B cell (primary cell): ENCODE data around the gene PRSS8. TPM values are rescaled to one million over a fixed set of nuclear protein-coding genes. Genes with fewer than 3 reads are reported as not detected.
"Not testable (repeated sequence)": the region's sequence is repeated elsewhere in the genome, so short reads cannot be mapped to it uniquely, and the experiment has no call there.

Experiments
- ATAC-seq: fragments of 200-7000 bp; cut with Tn5 transposase; one replicate; pipeline ENCODE4 v1.10.0; 2021; ENCODE audit warnings: low read depth, mild to moderate bottlenecking, moderate number of reproducible peaks, moderate library complexity
- CTCF ChIA-PET: fragments of 350-600 bp; sonication (Branson Sonifier 250); formaldehyde crosslinking; loops from one replicate; lab custom pipeline; 2021; ENCODE audit warnings: antibody characterized with exemption, inconsistent platforms; lab: Charles Lee
- POLR2A ChIA-PET: fragments of 350-600 bp; sonication (Branson Sonifier 250); formaldehyde crosslinking; loops from one replicate; lab custom pipeline; 2021; ENCODE audit warnings: antibody characterized with exemption; lab: Charles Lee
- DNase-seq: peaks from one replicate; pipeline ENCODE4 v3.0.0; 2013
- H2AFZ ChIP-seq: 2 replicates; pipeline ENCODE4 v1.6.1; 2012; ENCODE audit warnings: mild to moderate bottlenecking, low read depth, low read length; ENCODE audit not compliant: insufficient read depth, poor library complexity, severe bottlenecking
- H3K27ac ChIP-seq, 2 donors: 1 replicate in 1 of 2; 2 replicates in 1 of 2; pipeline ENCODE4 v1.5.1; 2012 to 2013; ENCODE audit warnings: low read length in 2 of 2, mild to moderate bottlenecking in 2 of 2, moderate library complexity in 1 of 2
- H3K27me3 ChIP-seq, 4 experiments: fragments of 200-600 bp in 1 of 4; sonication (generic) in 1 of 4; replicated peaks in 1 of 4; 1 replicate in 2 of 4; 2 replicates in 2 of 4; pipeline versions ENCODE4 v1.6.1 to v1.7.0; 2013 to 2016; ENCODE audit warnings: low read length in 3 of 4, mild to moderate bottlenecking in 2 of 4, mixed read lengths in 1 of 4, moderate library complexity in 1 of 4; ENCODE audit not compliant: insufficient read depth in 4 of 4, control insufficient read depth in 3 of 4; ENCODE audit errors: control extremely low read depth in 1 of 4
- H3K36me3 ChIP-seq, 2 experiments: replicated peaks in 1 of 2; 1 replicate in 1 of 2; 2 replicates in 1 of 2; pipeline versions ENCODE4 v1.6.1 to v1.7.1; 2013; ENCODE audit warnings: low read length in 1 of 2; ENCODE audit not compliant: insufficient read depth in 2 of 2, control insufficient read depth in 1 of 2; ENCODE audit errors: control extremely low read depth in 1 of 2, extremely low read depth in 1 of 2
- H3K4me1 ChIP-seq, 2 donors: fragments of 200-600 bp in 1 of 2; sonication (generic) in 1 of 2; 1 replicate in 1 of 2; 2 replicates in 1 of 2; pipeline versions ENCODE4 v1.5.1 to v1.6.1; 2013 to 2017; ENCODE audit warnings: low read length in 2 of 2; ENCODE audit not compliant: control insufficient read depth in 2 of 2, insufficient read depth in 2 of 2
- H3K4me2 ChIP-seq: replicated peaks from 2 replicates; pipeline ENCODE3; 2012; ENCODE audit warnings: mild to moderate bottlenecking, low read depth, low read length; ENCODE audit not compliant: poor library complexity, severe bottlenecking
- H3K4me3 ChIP-seq, 5 experiments: fragments of 200-600 bp in 1 of 5; sonication (generic) in 1 of 5; 1 replicate in 3 of 5; 2 replicates in 2 of 5; pipeline versions ENCODE4 v1.5.1 to v1.7.0; 2011 to 2016; ENCODE audit warnings: low read length in 4 of 5, mild to moderate bottlenecking in 4 of 5, low read depth in 2 of 5, control low read depth in 1 of 5, moderate library complexity in 1 of 5; ENCODE audit not compliant: insufficient read depth in 1 of 5; ENCODE audit errors: control extremely low read depth in 1 of 5, extremely low read depth in 1 of 5
- H3K79me2 ChIP-seq: fragments of 200-600 bp; sonication (generic); one replicate; pipeline ENCODE4 v1.6.0; 2016; ENCODE audit warnings: low read length; ENCODE audit not compliant: control insufficient read depth, insufficient read depth
- H3K9ac ChIP-seq: fragments of 200-600 bp; sonication (generic); 2 replicates; pipeline ENCODE4 v1.6.1; 2017; ENCODE audit warnings: mild to moderate bottlenecking, low read length, moderate library complexity
- H3K9me3 ChIP-seq, 3 donors: one replicate each; pipeline versions ENCODE4 v1.6.1 to v1.7.1; 2013; ENCODE audit warnings: low read length in 2 of 3; ENCODE audit not compliant: control insufficient read depth in 2 of 3, insufficient read depth in 1 of 3; ENCODE audit errors: control extremely low read depth in 1 of 3
- H4K20me1 ChIP-seq: 2 replicates; pipeline ENCODE4 v1.6.0; 2012; ENCODE audit warnings: mild to moderate bottlenecking, low read length; ENCODE audit not compliant: insufficient read depth, control insufficient read depth, poor library complexity, severe bottlenecking
- H3K27ac Mint-ChIP-seq: one replicate; pipeline ENCODE4 v1.8.0; 2021; ENCODE audit warnings: mixed read lengths
- H3K27me3 Mint-ChIP-seq: one replicate; pipeline ENCODE4 v1.8.0; 2021; ENCODE audit warnings: mixed read lengths
- H3K4me1 Mint-ChIP-seq: one replicate; pipeline ENCODE4 v1.8.0; 2021; ENCODE audit warnings: mixed read lengths
- H3K4me3 Mint-ChIP-seq: one replicate; pipeline ENCODE4 v1.8.0; 2021; ENCODE audit warnings: mixed read lengths
- H3K9me3 Mint-ChIP-seq: one replicate; pipeline ENCODE4 v1.8.0; 2022; ENCODE audit warnings: mixed read lengths; ENCODE audit not compliant: insufficient read depth
- EZH2 ChIP-seq: IDR thresholded peaks from 2 replicates; pipeline ENCODE4 v1.6.1; 2012; ENCODE audit warnings: borderline replicate concordance, low read depth, mild to moderate bottlenecking, moderate library complexity, low read length; ENCODE audit not compliant: insufficient read depth, poor library complexity, severe bottlenecking
- WGBS: methylation state at CpG from one replicate; pipeline ENCODE4 v1.1.5; 2013; ENCODE audit warnings: missing lambda C conversion rate; ENCODE audit not compliant: insufficient coverage; 5-methylcytosine and 5-hydroxymethylcytosine counted together
- intact Hi-C: fragments of 100-400 bp; cut with micrococcal nuclease; formaldehyde crosslinking; loops from one replicate; pipeline ENCODE4 v1.10.0; 2022
- polyA plus RNA-seq: library from polyadenylated mRNA; depleted of rRNA; stranded (reverse); fragments of >200 nt; gene quantifications from 2 replicates; pipeline ENCODE4 v1.2.3, GENCODE V29; 2012
- total RNA-seq, 2 donors: library from RNA; stranded (reverse); fragments of 120-200 nt in 1 of 2; gene quantifications; 1 replicate in 1 of 2; 2 replicates in 1 of 2; pipeline versions ENCODE4 v1.2.3 to v1.2.4, GENCODE V29; 2013 to 2022
- TF ChIP-seq, protein P1 (sequence below): fragments of 200-600 bp; IDR thresholded peaks from one replicate; pipeline ENCODE4 v1.8.0; 2022; ENCODE audit warnings: antibody characterized with exemption, mild to moderate bottlenecking

Gene PRSS8
- total and polyA plus RNA-seq, 2 donors (not counting 1 experiment from before 2014, with no cell fraction given): not detected

DNA sequence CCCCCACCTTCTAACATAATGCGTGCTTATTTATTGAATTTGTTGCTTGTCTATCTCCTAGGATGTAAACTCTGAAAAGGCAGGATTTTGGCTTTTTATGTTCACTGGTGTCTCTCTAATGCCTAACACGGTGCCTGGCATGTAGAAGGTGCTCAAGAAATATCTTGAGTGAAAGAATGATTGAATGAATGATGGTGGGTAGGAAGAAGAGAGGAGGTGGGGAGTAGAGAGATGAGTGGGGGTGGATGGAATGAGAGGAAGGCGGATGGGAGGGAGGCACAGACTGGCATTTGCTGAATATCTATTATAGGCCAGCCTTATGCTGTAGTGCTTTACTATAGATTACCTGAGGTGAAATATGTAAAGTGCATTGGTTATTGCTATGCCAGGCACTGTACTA lies 12.0 kb upstream of the PRSS8 start:
- Mint-ChIP-seq H3K4me1 (peaks cover 5% of the 10 kb centered on the region), H3K27ac (no peak overlapping the region), H3K9me3 (no peaks in the 10 kb centered on the region), H3K27me3 (peaks cover 13% of the 10 kb centered on the region), H3K4me3 (no peak overlapping the region)
- intact Hi-C loops: no loop called here
- no peaks in the 10 kb centered on the region for H3K79me2 ChIP-seq
- H3K9me3 ChIP-seq: no peaks in the 10 kb centered on the region
- no peaks in the 10 kb centered on the region for H3K36me3 ChIP-seq
- H3K27me3 ChIP-seq: peaks cover 0 to 3% (median 0%) of the 10 kb centered on the region in 4 experiments
- POLR2A ChIA-PET: no interaction called here
- H3K9ac ChIP-seq: no peak overlapping the region
- H3K4me1 ChIP-seq: peaks cover 6 to 8% of the 10 kb centered on the region in 2 donors
- WGBS: 84% methylated on average over 2 of the region's 3 CpGs
- ATAC-seq (no peak), DNase-seq (no peak)
- no peak for TF ChIP-seq EZH2
- TF ChIP-seq, protein P1, sequence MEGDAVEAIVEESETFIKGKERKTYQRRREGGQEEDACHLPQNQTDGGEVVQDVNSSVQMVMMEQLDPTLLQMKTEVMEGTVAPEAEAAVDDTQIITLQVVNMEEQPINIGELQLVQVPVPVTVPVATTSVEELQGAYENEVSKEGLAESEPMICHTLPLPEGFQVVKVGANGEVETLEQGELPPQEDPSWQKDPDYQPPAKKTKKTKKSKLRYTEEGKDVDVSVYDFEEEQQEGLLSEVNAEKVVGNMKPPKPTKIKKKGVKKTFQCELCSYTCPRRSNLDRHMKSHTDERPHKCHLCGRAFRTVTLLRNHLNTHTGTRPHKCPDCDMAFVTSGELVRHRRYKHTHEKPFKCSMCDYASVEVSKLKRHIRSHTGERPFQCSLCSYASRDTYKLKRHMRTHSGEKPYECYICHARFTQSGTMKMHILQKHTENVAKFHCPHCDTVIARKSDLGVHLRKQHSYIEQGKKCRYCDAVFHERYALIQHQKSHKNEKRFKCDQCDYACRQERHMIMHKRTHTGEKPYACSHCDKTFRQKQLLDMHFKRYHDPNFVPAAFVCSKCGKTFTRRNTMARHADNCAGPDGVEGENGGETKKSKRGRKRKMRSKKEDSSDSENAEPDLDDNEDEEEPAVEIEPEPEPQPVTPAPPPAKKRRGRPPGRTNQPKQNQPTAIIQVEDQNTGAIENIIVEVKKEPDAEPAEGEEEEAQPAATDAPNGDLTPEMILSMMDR: no peak
- no peak overlapping the region for H3K4me3 ChIP-seq
- no peak overlapping the region for H3K27ac ChIP-seq
- no peak overlapping the region for H3K4me2 ChIP-seq
- CTCF ChIA-PET: no interaction called here
- no peak overlapping the region for H2AFZ ChIP-seq
- H4K20me1 ChIP-seq: no peaks in the 10 kb centered on the region

DNA sequence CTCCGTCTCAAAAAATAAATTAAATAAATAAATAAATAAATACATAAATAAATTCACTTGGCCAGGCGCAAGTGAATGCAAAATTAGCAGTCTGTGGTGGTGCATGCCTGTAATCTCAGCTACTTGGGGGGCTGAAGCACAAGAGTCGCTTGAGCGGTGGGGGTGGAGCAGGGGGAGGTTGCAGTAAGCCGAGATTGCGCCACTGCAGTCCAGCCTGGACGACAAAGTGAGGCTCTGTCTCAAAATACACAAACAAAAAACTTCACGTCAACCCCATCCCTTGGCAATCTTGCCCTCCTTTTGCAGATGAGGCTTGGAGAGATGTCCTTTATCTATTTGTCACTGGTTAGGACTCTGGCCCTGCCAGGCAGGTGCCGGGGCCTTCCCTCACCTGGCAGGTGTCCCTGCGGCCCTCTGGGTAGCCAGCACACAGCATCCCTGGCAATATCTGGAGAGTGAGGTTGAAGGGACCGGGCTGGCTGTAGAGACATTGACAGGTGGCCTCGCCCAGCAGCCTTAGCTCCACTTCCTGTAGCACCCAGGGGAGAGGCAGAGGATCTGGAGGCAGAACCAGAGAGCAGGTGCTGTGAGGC lies 10.0 kb upstream of the PRSS8 start:
- Histone ChIP-seq H3K4me3 (no peak overlapping the region), H3K4me2 (no peak overlapping the region), H3K27me3 (peaks cover 0 to 3% (median 0%) of the 10 kb centered on the region in 4 experiments), H3K9ac (no peak overlapping the region), H3K9me3 (no peaks in the 10 kb centered on the region), H3K36me3 (no peaks in the 10 kb centered on the region), H4K20me1 (no peaks in the 10 kb centered on the region), H3K27ac (no peak overlapping the region), H2AFZ (no peak overlapping the region), H3K4me1 (peaks cover 6 to 13% of the 10 kb centered on the region in 2 donors), H3K79me2 (no peaks in the 10 kb centered on the region)
- CTCF ChIA-PET: interaction anchor here (0.7 to 5.9 kb wide), 3 partner anchors 14 to 188 kb away, joined by 3 to 34 read pairs (median 5); no protein-coding TSS in a partner anchor
- POLR2A ChIA-PET: interaction anchor here (0.7 kb wide), 1 partner anchor 15 kb away, joined by 3 read pairs; no protein-coding TSS in a partner anchor
- ATAC-seq: no peak
- Mint-ChIP-seq H3K27me3 (peaks cover 13% of the 10 kb centered on the region), H3K9me3 (no peaks in the 10 kb centered on the region), H3K27ac (no peak overlapping the region), H3K4me1 (peaks cover 9% of the 10 kb centered on the region), H3K4me3 (no peak overlapping the region)
- DNase-seq: no peak
- intact Hi-C loops: no loop called here
- WGBS: 89% methylated on average over 6 of the region's 12 CpGs
- no peak for TF ChIP-seq EZH2
- TF ChIP-seq, protein P1: no peak

DNA sequence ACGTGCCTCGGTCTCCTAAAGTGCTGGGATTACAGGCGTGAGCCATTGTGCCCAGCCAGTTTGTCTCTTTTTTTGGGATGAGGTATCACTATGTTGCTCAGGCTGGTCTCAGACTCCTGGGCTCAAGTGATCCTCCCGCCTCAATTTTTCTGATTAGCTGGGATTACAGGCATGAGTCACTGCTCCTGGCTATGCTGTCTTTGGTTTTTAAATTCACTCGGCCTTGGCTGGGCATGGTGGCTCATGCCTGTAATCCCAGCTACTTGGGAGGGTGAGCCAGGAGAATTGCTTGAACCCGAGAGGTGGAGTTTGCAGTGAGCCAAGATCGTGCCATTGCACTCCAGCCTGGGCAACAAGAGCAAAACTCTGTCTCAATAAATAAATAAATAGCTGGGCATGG lies 8.9 kb upstream of the PRSS8 start:
- H3K36me3 ChIP-seq, H2AFZ ChIP-seq, H3K4me2 ChIP-seq, H3K9me3 ChIP-seq, DNase-seq, H4K20me1 ChIP-seq, H3K79me2 ChIP-seq, H3K27ac ChIP-seq, H3K4me3 ChIP-seq, H3K27ac Mint-ChIP-seq, H3K9ac ChIP-seq, H3K27me3 ChIP-seq, POLR2A ChIA-PET, H3K4me1 Mint-ChIP-seq, intact Hi-C loops, ATAC-seq, H3K9me3 Mint-ChIP-seq: not testable (repeated sequence)
- CTCF ChIA-PET: interaction anchor here (0.9 to 5.9 kb wide), 4 partner anchors 15 to 189 kb away, joined by 3 to 56 read pairs (median 25); partner anchors contain the start of gene HSD3B7
- Mint-ChIP-seq H3K27me3 (peaks cover 13% of the 10 kb centered on the region), H3K4me3 (peak overlapping the region; percentile 77)
- H3K4me1 ChIP-seq: peaks cover 6 to 13% of the 10 kb centered on the region in 2 donors
- WGBS: 98% methylated on average over 6 of the region's 7 CpGs
